Kidney tubule cell (primary cell): ENCODE measurements around the gene IWS1.
"Not testable (repeated sequence)": the region's sequence is repeated elsewhere in the genome, so short reads cannot be mapped to it uniquely, and the experiment has no call there.

Source experiments
- DNase-seq: peaks from one replicate; pipeline ENCODE4 v3.0.0-alpha.2; 2018; ENCODE audit warnings: low spot score

Gene IWS1

GRCh38 chr2:127526132-127527000, at the start of gene IWS1:
Gene IWS1 (minus strand): TSS chr2:127526489. CDS start chr2:127526208, 281 bp downstream.
- DNase-seq = peak; percentile 97

- DNase-seq = no peak
These were observed 49.7 kb upstream of the IWS1 start for GRCh38 chr2:127575941-127576432.

DNA sequence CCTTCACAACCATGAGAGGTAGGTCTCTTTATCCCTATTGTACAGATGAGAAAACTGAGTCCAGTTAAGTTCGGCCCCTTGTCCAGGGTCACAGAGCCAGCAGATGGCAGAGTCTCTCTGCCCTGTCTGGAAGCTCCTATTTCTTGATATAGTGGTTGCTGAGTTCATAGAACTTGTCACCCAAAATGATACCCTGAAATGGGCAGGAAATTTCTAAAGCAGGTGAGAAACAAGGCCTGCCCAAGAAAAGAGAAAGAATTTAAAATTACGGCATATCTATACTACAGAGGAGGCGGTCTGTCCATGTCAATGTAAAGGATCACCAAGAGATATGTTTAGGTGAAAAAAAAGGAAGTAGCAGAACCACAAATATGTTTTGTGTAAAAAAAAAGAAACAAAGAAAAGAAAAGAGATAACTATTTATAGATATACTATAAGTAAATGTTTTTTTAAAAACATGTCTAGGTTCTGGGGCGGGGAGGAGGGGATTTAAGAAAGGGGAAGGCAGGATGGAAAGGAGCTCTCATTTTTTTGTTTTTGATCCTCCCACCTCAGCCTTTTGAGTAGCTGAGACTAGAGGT, 49.0 kb upstream of the IWS1 start:
- no peak for DNase-seq

DNA sequence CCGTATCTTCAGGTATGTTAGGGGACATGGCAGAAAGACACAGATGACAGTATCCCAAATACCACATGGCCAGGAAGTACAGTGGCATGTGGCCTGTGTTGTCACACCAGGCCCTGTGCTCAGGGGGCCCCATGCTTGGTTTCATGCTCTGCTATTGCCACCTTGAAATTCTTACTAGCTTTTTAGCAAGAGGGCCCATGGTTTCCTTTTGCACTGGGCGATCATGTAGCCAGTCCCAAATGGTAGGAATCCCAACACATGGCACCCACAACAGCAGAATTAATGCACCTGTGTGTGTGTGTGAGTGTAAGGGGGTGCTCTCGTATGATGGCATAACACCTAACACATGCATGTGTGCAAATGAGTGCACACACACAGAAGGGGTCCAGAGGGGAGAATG, 48.4 kb upstream of the IWS1 start:
- no peak for DNase-seq

- no peak for DNase-seq
These were observed 47.5 kb upstream of the IWS1 start for GRCh38 chr2:127573771-127574170.

- no peak for DNase-seq
These were observed 47.0 kb upstream of the IWS1 start for GRCh38 chr2:127573298-127573697.

- no peak for DNase-seq
These were observed 46.6 kb upstream of the IWS1 start for GRCh38 chr2:127572841-127573240.

- DNase-seq = not testable (repeated sequence)
These were observed 46.1 kb upstream of the IWS1 start for GRCh38 chr2:127572352-127572751.

DNA sequence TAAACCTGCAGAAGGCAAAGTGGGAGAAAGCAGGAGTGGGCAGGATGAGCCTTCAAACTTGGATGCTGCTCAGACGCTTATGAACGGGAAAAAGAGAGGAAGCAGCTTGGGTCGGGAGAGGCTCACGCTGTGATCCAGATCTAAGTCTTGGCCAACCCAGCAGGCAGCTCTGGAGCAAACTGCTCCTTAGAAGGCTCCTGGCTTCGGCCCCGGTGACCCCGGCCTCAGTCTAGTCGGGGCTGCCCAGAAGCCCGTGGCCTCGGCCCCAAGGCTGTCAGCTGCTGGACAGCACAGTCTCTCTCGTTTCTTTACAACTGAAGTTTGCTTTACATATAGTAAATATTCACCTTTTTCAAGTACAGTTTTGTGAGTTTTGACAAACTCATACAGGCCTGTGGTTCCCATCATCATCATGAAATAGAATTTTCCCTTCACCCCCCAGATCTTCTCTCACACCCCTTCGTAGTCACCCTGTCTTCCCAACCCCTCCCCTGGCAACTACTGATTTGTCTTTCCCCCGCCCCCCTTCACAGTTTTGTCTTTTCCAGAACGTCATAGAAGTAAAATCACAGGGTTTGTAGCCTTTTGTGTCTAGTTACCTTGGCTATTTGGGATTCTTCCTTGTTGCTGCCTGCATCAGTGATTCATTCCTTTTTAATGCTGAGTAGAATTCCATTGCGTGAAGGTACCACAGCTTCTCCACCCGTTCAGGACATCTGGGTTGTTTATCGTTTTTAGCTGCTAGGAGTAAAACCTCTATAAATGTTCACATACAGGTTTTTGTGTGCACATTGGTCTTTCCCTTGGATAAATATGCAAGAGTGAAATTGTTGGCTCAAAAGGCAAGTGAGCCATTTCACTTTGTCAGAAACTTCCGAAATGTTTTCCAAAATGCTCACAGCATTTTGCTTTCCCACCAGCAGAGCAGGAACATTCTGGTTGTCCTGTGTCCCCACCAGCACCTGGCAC, 44.3 kb upstream of the IWS1 start:
- DNase-seq = peak; percentile 28

- no peak for DNase-seq
These were observed 43.4 kb upstream of the IWS1 start for GRCh38 chr2:127569666-127570065.

DNA sequence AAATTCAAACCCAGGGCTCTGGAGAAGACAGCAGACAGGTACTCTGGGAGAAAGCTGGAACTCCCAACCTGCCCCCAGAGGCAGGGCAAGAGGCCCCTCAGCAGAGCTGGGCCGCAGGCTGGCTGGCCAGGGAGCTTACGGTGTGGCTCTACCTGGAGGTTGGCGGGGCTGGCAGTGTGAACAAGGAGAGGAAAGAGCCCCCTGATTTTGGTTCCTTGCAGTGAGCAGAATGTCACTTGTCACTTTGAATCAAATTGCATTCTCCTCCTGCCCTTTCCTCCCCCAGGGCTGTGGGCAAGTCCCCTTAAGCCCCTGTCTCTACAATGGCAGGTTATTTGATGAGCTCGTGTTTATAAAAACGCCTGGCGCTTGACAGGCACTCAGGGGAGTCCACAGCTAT, 41.8 kb upstream of the IWS1 start:
- no peak for DNase-seq

- no peak for DNase-seq
These were observed 41.1 kb upstream of the IWS1 start for GRCh38 chr2:127567351-127567854.

DNA sequence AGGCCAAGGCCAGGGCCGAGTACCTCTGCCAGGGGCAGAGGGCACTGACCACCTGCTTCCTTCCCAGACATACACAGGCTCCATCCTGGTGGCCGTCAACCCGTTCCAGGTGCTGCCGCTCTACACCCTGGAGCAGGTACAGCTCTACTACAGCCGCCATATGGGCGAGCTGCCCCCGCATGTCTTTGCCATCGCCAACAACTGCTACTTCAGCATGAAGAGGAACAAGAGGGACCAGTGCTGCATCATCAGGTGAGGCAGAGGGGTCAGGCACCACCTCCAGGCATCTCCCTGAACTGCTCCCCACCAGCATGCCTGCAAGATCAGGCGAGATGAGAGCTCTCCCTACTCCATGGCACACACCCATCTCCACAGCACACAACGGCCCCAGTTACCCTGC, 40.3 kb upstream of the IWS1 start:
- no peak for DNase-seq

- no peak for DNase-seq
These were observed 39.8 kb upstream of the IWS1 start for GRCh38 chr2:127566139-127566417.

DNA sequence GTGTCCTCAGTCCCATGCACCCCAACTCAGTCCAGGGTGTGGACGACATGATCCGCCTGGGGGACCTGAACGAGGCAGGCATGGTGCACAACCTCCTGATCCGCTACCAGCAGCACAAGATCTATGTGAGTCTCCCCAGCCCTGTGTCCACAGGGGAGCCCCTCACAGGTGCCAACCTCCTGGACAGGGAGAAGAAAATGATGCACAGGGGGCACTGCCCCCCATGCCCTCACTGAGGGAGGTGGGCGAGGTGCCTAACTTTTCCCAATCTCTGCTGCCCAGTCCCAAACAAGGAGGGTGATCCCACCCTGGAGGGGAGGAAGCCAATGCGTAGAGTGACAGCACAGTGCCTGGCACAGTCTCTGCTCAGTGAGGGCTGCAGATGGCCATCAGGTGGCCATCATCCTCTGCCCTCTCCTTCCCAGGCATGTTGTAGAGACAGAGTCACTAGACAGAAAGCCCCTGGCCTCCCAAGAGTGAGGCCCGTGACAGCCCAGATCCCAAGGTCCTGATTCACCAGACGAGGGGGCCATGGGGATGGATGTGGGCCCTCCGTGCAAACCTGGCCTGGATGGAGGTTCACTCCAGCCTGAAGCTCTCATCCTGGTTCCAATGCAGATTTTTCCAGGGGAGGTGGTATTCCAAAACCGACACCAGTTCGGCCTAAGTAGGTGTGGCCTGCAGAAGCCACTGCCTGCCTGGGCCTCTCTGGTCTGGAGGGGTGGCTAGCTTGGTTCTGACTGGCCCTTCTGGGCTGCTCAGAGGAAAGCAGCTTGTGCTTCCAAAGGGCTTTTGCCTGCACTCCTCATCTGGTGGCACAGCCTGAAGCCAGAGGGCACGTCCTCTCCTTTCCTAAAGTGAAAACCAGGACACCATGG, 39.2 kb upstream of the IWS1 start:
- no peak for DNase-seq

- no peak for DNase-seq
These were observed 38.4 kb upstream of the IWS1 start for GRCh38 chr2:127564429-127565260.

- DNase-seq = no peak
These were observed 37.5 kb upstream of the IWS1 start for GRCh38 chr2:127563458-127564428.

- DNase-seq = no peak
These were observed 36.6 kb upstream of the IWS1 start for GRCh38 chr2:127562936-127563335.

- no peak for DNase-seq
These were observed 35.1 kb upstream of the IWS1 start for GRCh38 chr2:127561371-127561770.
